ENCODE data around the gene TRIM63. TPM values are rescaled to one million over a fixed set of nuclear protein-coding genes. Genes with fewer than 3 reads are reported as not detected.

The TRIM63 gene
- total RNA-seq, 1 experiment from 2014 or later, result not detected

- H3K27me3 ChIP-seq (ENCODE audit: control insufficient read depth, insufficient read depth, low read length), result no peaks in the 10 kb centered on the region
- no TSS peak for BruUV-seq (replicated peaks)
- H3K9me3 ChIP-seq (ENCODE audit: control insufficient read depth, insufficient read depth, low read depth, low read length), result no peaks in the 10 kb centered on the region
- H3K27ac ChIP-seq (ENCODE audit: low read length), result no peak overlapping the region
- intact Hi-C loops (cut with micrococcal nuclease; ENCODE audit: unreplicated experiment) (loop anchor here (10.0 kb wide), 1 partner anchor 64 kb away; no protein-coding TSS in a partner anchor), in situ Hi-C loops (cut with HindIII; ENCODE audit: low pct_unique_long_range_greater_than_20kb, low sequenced_read_pairs) (no loop called here)
- TF ChIP-seq, protein P1, sequence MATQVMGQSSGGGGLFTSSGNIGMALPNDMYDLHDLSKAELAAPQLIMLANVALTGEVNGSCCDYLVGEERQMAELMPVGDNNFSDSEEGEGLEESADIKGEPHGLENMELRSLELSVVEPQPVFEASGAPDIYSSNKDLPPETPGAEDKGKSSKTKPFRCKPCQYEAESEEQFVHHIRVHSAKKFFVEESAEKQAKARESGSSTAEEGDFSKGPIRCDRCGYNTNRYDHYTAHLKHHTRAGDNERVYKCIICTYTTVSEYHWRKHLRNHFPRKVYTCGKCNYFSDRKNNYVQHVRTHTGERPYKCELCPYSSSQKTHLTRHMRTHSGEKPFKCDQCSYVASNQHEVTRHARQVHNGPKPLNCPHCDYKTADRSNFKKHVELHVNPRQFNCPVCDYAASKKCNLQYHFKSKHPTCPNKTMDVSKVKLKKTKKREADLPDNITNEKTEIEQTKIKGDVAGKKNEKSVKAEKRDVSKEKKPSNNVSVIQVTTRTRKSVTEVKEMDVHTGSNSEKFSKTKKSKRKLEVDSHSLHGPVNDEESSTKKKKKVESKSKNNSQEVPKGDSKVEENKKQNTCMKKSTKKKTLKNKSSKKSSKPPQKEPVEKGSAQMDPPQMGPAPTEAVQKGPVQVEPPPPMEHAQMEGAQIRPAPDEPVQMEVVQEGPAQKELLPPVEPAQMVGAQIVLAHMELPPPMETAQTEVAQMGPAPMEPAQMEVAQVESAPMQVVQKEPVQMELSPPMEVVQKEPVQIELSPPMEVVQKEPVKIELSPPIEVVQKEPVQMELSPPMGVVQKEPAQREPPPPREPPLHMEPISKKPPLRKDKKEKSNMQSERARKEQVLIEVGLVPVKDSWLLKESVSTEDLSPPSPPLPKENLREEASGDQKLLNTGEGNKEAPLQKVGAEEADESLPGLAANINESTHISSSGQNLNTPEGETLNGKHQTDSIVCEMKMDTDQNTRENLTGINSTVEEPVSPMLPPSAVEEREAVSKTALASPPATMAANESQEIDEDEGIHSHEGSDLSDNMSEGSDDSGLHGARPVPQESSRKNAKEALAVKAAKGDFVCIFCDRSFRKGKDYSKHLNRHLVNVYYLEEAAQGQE (IDR thresholded peaks at IDR 0.05; ENCODE audit: insufficient read depth in 1 of 2, low read depth in 2 of 2, low read length in 1 of 2), result no peak
- no peak for TF ChIP-seq POLR2AphosphoS5 (IDR thresholded peaks at IDR 0.05; ENCODE audit: low read depth, low read length)
- no peak for TF ChIP-seq CTCF (IDR thresholded peaks at IDR 0.05)
- TF ChIP-seq SIN3A (IDR thresholded peaks at IDR 0.05; ENCODE audit: borderline replicate concordance, insufficient read depth, low read depth, low read length), result no peak
- TF ChIP-seq TCF7L2 (IDR thresholded peaks at IDR 0.05; ENCODE audit: low read depth, low read length), result no peak
- CTCF ChIA-PET, result no interaction called here
- H3K36me3 ChIP-seq (ENCODE audit: control insufficient read depth, insufficient read depth, low read length), result no peaks in the 10 kb centered on the region
- ATAC-seq (no peak), DNase-seq (ENCODE audit: low read depth, low spot score) (no peak)
- peaks cover 3% of the 10 kb centered on the region; the same call in 1 of the 2 replicates for H3K4me1 ChIP-seq (ENCODE audit: control insufficient read depth, insufficient read depth, low read length)
- no peak overlapping the region for H3K4me3 ChIP-seq (ENCODE audit: low read depth in 2 of 2, low read length in 2 of 2)
- POLR2A ChIA-PET, result no interaction called here
Observed at GRCh38 chr1:26098602-26099001, 31.2 kb upstream of the TRIM63 start.

DNA sequence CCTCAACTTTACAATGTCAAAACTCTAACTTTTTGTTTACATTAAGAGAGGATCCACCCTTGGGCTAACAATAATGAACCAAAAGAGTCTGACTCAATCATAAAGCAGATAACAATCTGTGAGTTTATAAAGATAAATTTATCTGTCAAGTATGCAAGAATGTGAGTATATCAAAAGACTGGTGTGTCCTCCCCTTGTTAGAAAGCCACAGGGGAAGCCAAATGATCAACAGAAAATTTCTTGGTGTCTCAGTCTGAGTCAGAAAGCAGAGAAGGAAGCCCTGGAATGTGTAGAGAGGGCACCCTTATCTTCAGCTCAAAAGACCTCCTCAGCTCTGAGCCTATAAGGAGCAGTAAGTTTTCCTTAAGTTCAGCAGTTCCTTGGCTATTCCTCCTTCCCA, 30.3 kb upstream of the TRIM63 start:
- in situ Hi-C loops (cut with HindIII; ENCODE audit: low pct_unique_long_range_greater_than_20kb, low sequenced_read_pairs), result no loop called here
- intact Hi-C loops (cut with micrococcal nuclease; ENCODE audit: unreplicated experiment), result loop anchor here (10.0 kb wide), 1 partner anchor 63 kb away; no protein-coding TSS in a partner anchor
- DNase-seq (ENCODE audit: low read depth, low spot score) (no peak), ATAC-seq (peak; percentile 55)
- ChIA-PET POLR2A (no interaction called here), CTCF (no interaction called here)
- no TSS peak for BruUV-seq (replicated peaks)
- Histone ChIP-seq H3K4me3 (ENCODE audit: low read depth in 2 of 2, low read length in 2 of 2) (no peak overlapping the region), H3K27ac (ENCODE audit: low read length) (no peak overlapping the region), H3K27me3 (ENCODE audit: control insufficient read depth, insufficient read depth, low read length) (no peaks in the 10 kb centered on the region), H3K9me3 (ENCODE audit: control insufficient read depth, insufficient read depth, low read depth, low read length) (no peaks in the 10 kb centered on the region), H3K4me1 (ENCODE audit: control insufficient read depth, insufficient read depth, low read length) (peaks cover 3% of the 10 kb centered on the region; the same call in 1 of the 2 replicates), H3K36me3 (ENCODE audit: control insufficient read depth, insufficient read depth, low read length) (no peaks in the 10 kb centered on the region)
- no peak for TF ChIP-seq POLR2AphosphoS5 (IDR thresholded peaks at IDR 0.05; ENCODE audit: low read depth, low read length)
- no peak for TF ChIP-seq CTCF (IDR thresholded peaks at IDR 0.05)
- TF ChIP-seq, protein P1 (IDR thresholded peaks at IDR 0.05; ENCODE audit: insufficient read depth in 1 of 2, low read depth in 2 of 2, low read length in 1 of 2), result no peak
- no peak for TF ChIP-seq TCF7L2 (IDR thresholded peaks at IDR 0.05; ENCODE audit: low read depth, low read length)
- TF ChIP-seq SIN3A (IDR thresholded peaks at IDR 0.05; ENCODE audit: borderline replicate concordance, insufficient read depth, low read depth, low read length), result no peak

Data from Panc1 (cell line).